Heart left ventricle (tissue), 16 donors: Measurements from ENCODE around the gene TAP2. TPM values are rescaled to one million over a fixed set of nuclear protein-coding genes. Genes with fewer than 3 reads are reported as not detected.
A peak's percentile ranks its signal among the peaks of the same experiment; 100 is the strongest.

Experiments
- ATAC-seq, 4 donors: fragments of 200-7000 bp; cut with Tn5 transposase; one replicate each; pipeline ENCODE4 v1.9.1; 2020 to 2022; ENCODE audit warnings: moderate library complexity in 4 of 4, mild to moderate bottlenecking in 3 of 4, moderate number of reproducible peaks in 1 of 4
- DNase-seq, 5 donors: peaks; one replicate each; pipeline ENCODE4 v3.0.0-alpha.2; 2020
- H3K27ac ChIP-seq, 12 donors: fragments of 200-600 bp; sonication (generic) in 4 of 12; one replicate each; pipeline versions ENCODE4 v1.5.0 to v1.8.0; 2016 to 2022; ENCODE audit warnings: mild to moderate bottlenecking in 2 of 12
- H3K27me3 ChIP-seq, 9 donors: fragments of 200-600 bp; sonication (generic) in 2 of 9; one replicate each; pipeline versions ENCODE4 v1.5.1 to v1.8.0; 2016 to 2022; ENCODE audit warnings: mild to moderate bottlenecking in 3 of 9
- H3K36me3 ChIP-seq, 9 donors: fragments of 200-600 bp; sonication (generic) in 2 of 9; one replicate each; pipeline versions ENCODE4 v1.5.0 to v1.8.0; 2018 to 2022; ENCODE audit warnings: mild to moderate bottlenecking in 2 of 9
- H3K4me1 ChIP-seq, 12 donors: fragments of 200-600 bp; sonication (generic) in 4 of 12; one replicate each; pipeline versions ENCODE4 v1.5.0 to v1.8.0; 2016 to 2022; ENCODE audit warnings: mild to moderate bottlenecking in 3 of 12
- H3K4me3 ChIP-seq, 12 donors: fragments of 200-600 bp; sonication (generic) in 4 of 12; one replicate each; pipeline versions ENCODE4 v1.5.0 to v1.8.0; 2017 to 2022; ENCODE audit warnings: mild to moderate bottlenecking in 9 of 12, moderate library complexity in 4 of 12
- H3K9me3 ChIP-seq, 12 donors: fragments of 200-600 bp; sonication (generic) in 4 of 12; one replicate each; pipeline versions ENCODE4 v1.5.0 to v1.8.0; 2016 to 2022; ENCODE audit warnings: mild to moderate bottlenecking in 1 of 12
- POLR2A ChIP-seq, 2 donors: fragments of 450-650 bp; IDR thresholded peaks; one replicate each; pipeline ENCODE4 v1.6.1; 2017; ENCODE audit warnings: antibody characterized with exemption in 2 of 2, mild to moderate bottlenecking in 2 of 2, moderate library complexity in 2 of 2
- WGBS, 4 donors: extraction: QIAGEN DNeasy Blood & Tissue Kit in 2 of 4; methylation state at CpG; one replicate each; pipeline versions ENCODE4 v1.1.5 to v1.1.7; 2013 to 2018; 5-methylcytosine and 5-hydroxymethylcytosine counted together
- intact Hi-C, 10 donors: fragments of 100-400 bp; cut with DNase I; formaldehyde crosslinking; loops; one replicate each; pipeline versions ENCODE4 v1.11.1 to v1.14.2; 2022
- polyA plus RNA-seq, 2 donors: library from polyadenylated mRNA; stranded (reverse); fragments of 200-250 nt; gene quantifications; one replicate each; pipeline ENCODE4 v1.2.3, GENCODE V29; 2013
- total RNA-seq, 9 donors: library from RNA; depleted of rRNA in 2 of 9; stranded (reverse); fragments of >200 nt in 2 of 9; fragmentation: NEBNext Ultra II Directional in 3 of 9; extraction: Animal tissue kit (Norgen Biotek cat#: 25700) in 3 of 9; gene quantifications; one replicate each; pipeline versions ENCODE4 v1.1.0 to v1.2.4, GENCODE V29; 2016 to 2023
- TF ChIP-seq, protein P1 (sequence below), 12 donors: fragments of 200-600 bp; sonication (generic) in 4 of 12; IDR thresholded peaks; one replicate each; pipeline versions ENCODE4 v1.5.0 to v1.8.0; 2018 to 2022; ENCODE audit warnings: antibody characterized with exemption in 12 of 12, mild to moderate bottlenecking in 5 of 12
- donor health status: ischemic (EF 13 %, LVEDD 7.1; RV severe dilation, severe dysfunction).
- donor health status: healthy with polysubstance abuse.
- donor health status: DM: no; HTN: yes; CAD: no.
- donor health status: DM: no; HTN: no; CAD: no.
- donor health status: ischemic (EF 25% LVEDD 6.9; RV normal size, moderate dysfunction).
- donor health status: ischemic (EF 25% LVEDD 5.7; RV mildly dilated, moderate dysfunction).
- donor health status: healthy.
- donor health status: DM: yes; HTN: yes; CAD: no.
- donor health status: ischemic (EF 35%, LVEDD 5.7; RV mildly dilated, moderate dysfunction).
- donor health status: nonischemic (EF 11% LVEDD 7.7; RV severe dilation, severe dysfunction).
- donor health status: DM: yes; HTN: yes; CAD: no.
- donor health status: PGD.
- donor health status: ischemic (EF 29% LVEDD 5.4; RV normal size, mild dysfunction).
- donor health status: nonischemic (EF 23%, LVEDD 6.1; RV moderate dilation, normal function).

The TAP2 gene
- total and polyA plus RNA-seq, 11 donors, result 5.4 to 107 (median 12.6) TPM

DNA sequence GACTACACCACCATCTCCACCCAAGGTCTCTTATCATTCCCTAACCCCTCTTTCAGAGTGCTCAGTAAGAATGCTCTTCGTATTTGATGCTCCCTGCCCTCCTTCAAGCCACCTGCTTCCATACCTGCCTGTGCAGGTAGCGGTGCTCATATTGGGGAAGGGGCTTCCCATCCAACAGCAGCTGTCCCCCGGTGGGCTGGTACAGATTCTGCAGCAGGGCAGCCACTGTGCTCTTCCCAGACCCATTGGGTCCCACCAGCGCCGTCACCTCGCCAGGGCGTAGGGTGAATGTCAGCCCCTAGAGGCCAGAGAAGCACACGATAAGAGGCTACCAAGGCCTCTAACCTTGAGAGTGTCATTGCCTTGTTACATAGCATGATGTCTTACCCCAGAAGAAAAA is 9.3 kb upstream of the TAP2 start:
- Histone ChIP-seq H3K4me1 (peaks cover 0 to 84% (median 22%) of the 10 kb centered on the region in 12 donors), H3K27ac (peak overlapping the region in 1 of 12 donors; percentile 3), H3K9me3 (no peaks in the 10 kb centered on the region), H3K4me3 (peak overlapping the region in 1 of 12 donors; percentile 12), H3K36me3 (peaks cover 0 to 78% (median 63%) of the 10 kb centered on the region in 9 donors), H3K27me3 (no peaks in the 10 kb centered on the region)
- intact Hi-C loops, result no loop called here
- TF ChIP-seq, protein P1, sequence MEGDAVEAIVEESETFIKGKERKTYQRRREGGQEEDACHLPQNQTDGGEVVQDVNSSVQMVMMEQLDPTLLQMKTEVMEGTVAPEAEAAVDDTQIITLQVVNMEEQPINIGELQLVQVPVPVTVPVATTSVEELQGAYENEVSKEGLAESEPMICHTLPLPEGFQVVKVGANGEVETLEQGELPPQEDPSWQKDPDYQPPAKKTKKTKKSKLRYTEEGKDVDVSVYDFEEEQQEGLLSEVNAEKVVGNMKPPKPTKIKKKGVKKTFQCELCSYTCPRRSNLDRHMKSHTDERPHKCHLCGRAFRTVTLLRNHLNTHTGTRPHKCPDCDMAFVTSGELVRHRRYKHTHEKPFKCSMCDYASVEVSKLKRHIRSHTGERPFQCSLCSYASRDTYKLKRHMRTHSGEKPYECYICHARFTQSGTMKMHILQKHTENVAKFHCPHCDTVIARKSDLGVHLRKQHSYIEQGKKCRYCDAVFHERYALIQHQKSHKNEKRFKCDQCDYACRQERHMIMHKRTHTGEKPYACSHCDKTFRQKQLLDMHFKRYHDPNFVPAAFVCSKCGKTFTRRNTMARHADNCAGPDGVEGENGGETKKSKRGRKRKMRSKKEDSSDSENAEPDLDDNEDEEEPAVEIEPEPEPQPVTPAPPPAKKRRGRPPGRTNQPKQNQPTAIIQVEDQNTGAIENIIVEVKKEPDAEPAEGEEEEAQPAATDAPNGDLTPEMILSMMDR (IDR thresholded peaks at IDR 0.05), result no peak
- TF ChIP-seq POLR2A (IDR thresholded peaks at IDR 0.05), result no peak
- WGBS, 4 donors, result 86 to 94% (median 89%) methylated on average over 8 of the region's 8 CpGs
- DNase-seq (no peak), ATAC-seq (no peak)

DNA sequence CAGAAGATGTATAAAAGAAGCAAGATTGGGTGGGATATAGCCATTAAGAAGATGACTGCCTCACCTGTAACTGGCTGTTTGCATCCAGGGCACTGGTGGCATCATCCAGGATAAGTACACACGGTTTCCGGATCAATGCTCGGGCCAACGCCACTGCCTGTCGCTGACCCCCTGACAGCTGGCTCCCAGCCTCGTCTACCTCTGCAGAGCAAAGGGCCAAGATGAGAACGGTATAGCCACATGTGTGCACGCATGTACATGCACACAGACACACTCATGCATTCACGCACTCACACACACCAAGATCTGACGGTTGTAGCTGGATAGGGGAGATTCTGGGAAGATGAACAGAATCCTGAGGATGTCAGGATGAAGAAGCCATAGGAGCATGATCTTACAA is 8.5 kb upstream of the TAP2 start:
- Histone ChIP-seq H3K4me3 (peak overlapping the region in 1 of 12 donors; percentile 21), H3K4me1 (peaks cover 0 to 87% (median 23%) of the 10 kb centered on the region in 12 donors), H3K36me3 (peaks cover 0 to 82% (median 69%) of the 10 kb centered on the region in 9 donors), H3K9me3 (no peaks in the 10 kb centered on the region), H3K27me3 (no peaks in the 10 kb centered on the region), H3K27ac (peak overlapping the region in 1 of 12 donors; percentile 18)
- 85 to 94% (median 92%) methylated on average over 9 to 10 of the region's 10 CpGs for WGBS, 4 donors
- intact Hi-C loops, result no loop called here
- DNase-seq (no peak), ATAC-seq (no peak)
- TF ChIP-seq POLR2A (IDR thresholded peaks at IDR 0.05), result no peak
- TF ChIP-seq, protein P1 (IDR thresholded peaks at IDR 0.05), result no peak

DNA sequence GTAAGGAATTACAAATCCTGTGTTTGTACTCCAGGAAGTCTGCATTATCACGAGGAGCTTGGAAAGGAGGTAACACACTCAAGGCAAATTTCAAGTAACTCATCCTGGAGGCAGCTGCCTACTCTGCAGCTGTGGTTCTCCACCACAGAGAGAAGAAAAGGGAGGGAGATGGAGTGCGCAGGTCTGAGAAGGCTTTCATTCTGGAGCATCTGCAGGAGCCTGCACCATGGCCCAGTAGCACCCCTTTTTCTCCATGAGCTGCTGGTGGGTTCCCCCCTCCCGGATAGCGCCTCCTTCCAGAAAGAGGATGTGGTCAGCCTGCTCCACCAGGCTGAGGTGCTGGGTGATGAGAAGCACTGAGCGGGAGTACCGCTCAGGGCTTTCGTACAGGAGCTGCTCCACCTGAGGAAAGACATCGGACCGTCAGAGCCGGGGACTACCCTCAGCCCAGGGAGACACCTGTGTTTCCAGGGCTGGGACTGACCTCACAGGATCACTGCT is 6.9 kb upstream of the TAP2 start:
- peak in 3 of 5 donors; percentile 25 to 54 (median 33) for DNase-seq
- 57 to 64% (median 59%) methylated on average over 8 to 10 of the region's 10 CpGs for WGBS, 4 donors
- Histone ChIP-seq H3K27ac (peak overlapping the region; percentile 80 to 100 (median 96)), H3K4me3 (peak overlapping the region in 10 of 12 donors; percentile 64 to 93 (median 82)), H3K36me3 (peaks cover 0 to 82% (median 70%) of the 10 kb centered on the region in 9 donors), H3K4me1 (peaks cover 0 to 87% (median 16%) of the 10 kb centered on the region in 12 donors), H3K27me3 (no peaks in the 10 kb centered on the region), H3K9me3 (no peaks in the 10 kb centered on the region)
- intact Hi-C loops, result loop anchor here in 1 of 10 donors (1.0 kb wide), 1 partner anchor 8 kb away; the partner anchor contains the start of gene TAP1
- TF ChIP-seq POLR2A (IDR thresholded peaks at IDR 0.05), result no peak
- TF ChIP-seq, protein P1 (IDR thresholded peaks at IDR 0.05), result no peak
- ATAC-seq, result peak in 1 of 4 donors; percentile 11

- H3K4me1 ChIP-seq, result peaks cover 0 to 87% (median 16%) of the 10 kb centered on the region in 12 donors
- no peaks in the 10 kb centered on the region for H3K9me3 ChIP-seq
- ATAC-seq (no peak), DNase-seq (no peak)
- WGBS, 4 donors, result 27 to 31% (median 28%) methylated on average over 19 of the region's 19 CpGs
- intact Hi-C loops, result loop anchor here in 5 of 10 donors (1.0 to 5.0 kb wide), 4 partner anchors 7 to 127 kb away; partner anchors contain the start of genes TAP1 (in 4 of the 5) and BRD2 (in 1 of the 5)
- no peaks in the 10 kb centered on the region for H3K27me3 ChIP-seq
- peaks cover 0 to 82% (median 70%) of the 10 kb centered on the region in 9 donors for H3K36me3 ChIP-seq
- peak overlapping the region; percentile 80 to 100 (median 96) for H3K27ac ChIP-seq
- TF ChIP-seq, protein P1 (IDR thresholded peaks at IDR 0.05), result no peak
- peak in 1 of 2 donors; percentile 70 for TF ChIP-seq POLR2A (IDR thresholded peaks at IDR 0.05)
- H3K4me3 ChIP-seq, result peak overlapping the region; percentile 61 to 93 (median 81)
These were observed 6.4 kb upstream of the TAP2 start for GRCh38 chr6:32844839-32845383.
